Brain pericyte (primary cell): ENCODE measurements around the gene GRIK4.

ENCODE experiments used
- DNase-seq: peaks from one replicate; pipeline ENCODE4 v3.0.0-alpha.2; 2012; ENCODE audit warnings: low read depth, low spot score

Gene GRIK4

DNA sequence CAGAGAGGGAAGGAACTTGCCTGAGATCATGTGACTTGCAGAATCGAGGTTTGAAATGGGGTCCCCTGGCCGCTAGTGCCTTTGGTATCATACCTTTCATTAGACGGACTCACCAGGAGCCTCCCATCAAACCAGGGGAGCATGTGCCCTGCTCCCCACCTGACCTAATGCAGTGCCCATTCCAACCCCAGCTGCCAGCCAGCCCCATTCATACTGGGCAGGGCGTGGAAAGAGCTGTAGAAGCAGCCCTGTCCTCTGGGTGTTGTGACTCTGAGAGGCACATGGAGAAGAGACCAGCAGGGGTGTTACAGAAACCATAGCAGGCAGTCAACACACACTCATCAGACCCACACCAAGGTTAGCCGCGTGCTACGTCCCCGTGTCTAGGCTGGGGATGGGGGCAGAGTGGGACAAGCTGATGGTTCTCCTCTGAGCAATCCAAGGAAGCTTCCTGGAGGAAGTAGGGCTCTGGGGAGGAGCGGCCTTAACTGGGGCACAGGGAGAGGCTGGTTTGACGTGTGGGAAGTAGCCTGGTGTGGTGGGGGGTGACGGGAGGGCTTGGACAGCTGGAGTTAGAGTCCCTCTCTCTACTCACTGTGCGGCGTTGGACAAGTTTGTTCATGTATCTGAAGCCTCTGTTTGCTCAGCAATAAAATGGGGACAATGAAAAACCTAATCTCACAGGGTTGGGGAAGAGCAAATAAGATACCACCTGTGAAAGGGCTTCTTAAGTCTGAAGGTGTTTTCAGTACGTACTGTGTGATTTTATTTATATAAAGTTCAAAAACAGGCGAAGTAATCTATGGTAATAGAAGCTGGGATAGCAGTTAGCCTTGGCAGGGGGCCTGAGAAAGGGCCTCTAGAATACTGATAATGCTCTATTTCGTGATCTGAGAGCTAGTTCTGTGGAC lies 14.0 kb downstream of the GRIK4 start:
- DNase-seq: no peak

DNA sequence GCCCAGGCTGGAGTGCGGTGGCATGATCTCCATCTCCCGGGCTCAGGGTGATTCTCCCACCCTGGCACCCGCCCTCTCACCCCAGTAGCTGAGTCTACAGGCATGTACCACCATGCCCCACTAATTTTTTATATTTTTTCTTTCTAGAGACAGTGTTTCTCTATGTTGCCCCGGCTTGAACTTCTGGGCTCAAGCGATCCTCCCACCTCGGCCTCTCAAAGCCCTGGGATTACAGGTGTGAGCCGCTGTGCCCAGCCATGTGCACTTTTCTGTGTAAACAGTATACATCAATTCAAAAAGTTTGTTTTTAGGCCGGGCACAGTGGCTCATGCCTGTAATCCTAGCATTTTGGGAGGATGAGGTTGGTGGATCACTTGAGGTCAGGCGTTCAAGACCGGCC lies 14.7 kb downstream of the GRIK4 start:
- DNase-seq: no peak

DNA sequence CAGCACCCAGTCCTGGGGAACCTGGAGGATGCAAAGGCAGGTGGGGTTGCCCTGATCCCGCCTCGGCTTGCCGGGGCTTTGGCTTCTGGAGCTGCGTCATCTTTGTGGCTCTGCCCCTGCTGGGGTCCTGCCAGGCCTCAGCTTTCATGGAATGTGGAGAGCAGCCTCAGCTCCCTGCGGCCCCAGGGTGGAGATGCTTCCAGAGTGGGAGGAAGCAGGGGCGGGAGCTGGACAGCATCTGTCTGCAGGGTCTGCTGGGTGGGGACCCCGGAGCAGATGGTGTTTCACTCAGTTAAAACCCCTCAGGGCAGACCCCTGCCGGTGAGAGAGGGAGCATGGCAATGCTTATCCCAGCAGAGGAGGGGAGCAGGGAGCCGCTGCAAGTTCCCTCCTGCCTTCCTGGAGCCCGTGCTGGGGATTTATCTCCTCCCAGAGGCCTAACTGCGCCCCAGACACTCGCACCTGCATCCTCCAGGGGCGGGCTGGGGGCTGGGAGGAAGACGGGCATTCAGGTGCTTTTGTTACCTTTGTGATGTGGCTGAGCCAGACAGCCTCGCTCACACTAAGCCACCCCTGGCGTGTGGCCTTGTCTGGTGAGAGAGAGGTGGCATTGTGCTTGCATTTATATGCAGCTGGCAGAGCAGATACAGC lies 15.7 kb downstream of the GRIK4 start:
- DNase-seq: no peak

DNA sequence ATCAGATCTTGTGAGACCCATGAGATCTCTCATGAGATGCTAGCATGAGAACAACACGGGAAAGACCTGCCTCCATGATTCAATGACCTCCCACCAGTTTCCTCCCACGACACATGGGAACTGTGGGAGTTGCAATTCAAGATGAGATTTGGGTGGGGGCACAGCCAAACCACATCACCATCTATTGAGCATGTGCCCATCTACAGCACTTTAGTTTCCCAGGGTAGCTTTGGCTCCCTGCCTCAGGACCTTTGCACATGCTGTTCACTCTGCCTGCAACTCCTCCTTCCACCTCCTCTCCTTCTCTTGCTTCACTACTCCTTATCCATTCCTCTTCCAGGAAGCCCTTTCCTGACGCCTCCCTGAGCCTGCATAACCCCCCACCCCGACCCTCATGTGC lies 17.2 kb downstream of the GRIK4 start:
- no peak for DNase-seq

DNA sequence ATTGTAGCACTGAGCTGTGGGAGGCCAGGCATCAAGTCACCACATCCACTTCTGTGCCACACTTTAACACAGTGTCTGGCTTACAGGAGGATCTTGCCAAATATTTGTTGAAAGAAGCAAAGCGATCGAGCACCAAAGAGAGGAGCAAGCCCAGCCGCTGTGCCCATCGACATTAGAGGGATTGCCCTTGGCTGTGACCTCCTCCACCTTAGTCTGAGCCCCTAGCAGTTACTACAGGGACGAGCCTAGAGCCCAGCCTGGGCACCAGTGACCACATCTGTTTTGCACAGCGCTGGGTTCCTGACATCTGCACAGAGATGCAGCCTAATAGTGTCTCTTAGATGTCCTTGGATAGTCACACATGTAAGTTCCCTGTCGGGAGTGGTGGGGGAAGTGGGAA lies 17.7 kb downstream of the GRIK4 start:
- no peak for DNase-seq

DNA sequence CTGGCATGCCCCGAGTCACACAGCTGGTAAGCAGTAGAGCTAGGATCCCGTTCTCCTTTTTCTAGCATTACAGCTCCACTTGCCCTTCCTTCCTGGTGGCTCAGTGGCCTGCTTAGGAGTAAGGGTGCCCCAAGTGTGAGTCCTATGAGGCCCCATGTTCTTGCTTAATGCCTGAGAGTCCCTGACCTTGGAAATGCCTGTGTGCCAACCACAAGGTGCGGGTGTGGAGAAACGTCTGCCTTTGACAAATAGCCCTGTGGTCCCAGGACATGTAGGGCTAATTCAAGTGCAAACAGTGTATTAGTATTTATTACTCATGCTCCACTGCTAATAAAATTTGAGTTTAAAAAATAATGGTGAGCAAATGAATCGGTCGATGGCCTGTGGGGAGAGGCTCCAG lies 18.4 kb downstream of the GRIK4 start:
- no peak for DNase-seq

DNA sequence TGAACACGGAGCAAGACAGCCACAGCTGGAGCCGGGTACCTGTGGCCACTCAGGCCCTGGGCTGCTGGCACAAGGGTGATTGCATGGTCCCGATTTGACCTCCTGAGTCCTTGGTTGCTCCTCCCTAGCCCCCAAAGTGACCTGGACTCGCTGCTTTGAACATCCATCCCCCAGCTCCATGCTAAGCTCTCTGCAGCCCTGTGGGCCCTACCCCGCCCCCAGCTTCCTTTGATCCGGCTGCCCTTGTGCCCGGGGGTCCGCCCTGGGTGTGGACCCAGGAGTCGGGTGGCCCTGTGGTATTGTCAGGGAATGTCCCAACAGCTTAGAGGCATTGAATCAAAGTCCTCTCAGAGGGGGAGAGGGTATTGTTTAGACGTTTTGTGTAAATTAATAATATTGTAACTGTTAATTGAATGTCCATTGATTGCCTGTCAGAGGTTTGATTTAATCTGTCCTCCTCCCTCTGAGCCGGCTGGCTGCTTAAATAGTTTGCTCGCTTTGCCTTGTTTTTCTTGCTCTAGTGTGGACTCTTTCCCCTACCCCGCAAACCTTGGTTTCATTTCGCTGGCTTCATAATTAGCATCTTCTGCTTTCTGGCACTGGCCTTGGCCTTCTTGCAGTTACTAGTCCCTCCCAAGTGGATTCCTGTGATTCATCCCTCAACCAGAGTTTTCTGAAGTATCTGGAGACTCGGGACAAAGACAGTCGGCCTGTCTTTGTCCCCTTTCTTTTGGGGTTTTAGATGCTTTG lies 20.7 kb downstream of the GRIK4 start:
- DNase-seq: no peak

DNA sequence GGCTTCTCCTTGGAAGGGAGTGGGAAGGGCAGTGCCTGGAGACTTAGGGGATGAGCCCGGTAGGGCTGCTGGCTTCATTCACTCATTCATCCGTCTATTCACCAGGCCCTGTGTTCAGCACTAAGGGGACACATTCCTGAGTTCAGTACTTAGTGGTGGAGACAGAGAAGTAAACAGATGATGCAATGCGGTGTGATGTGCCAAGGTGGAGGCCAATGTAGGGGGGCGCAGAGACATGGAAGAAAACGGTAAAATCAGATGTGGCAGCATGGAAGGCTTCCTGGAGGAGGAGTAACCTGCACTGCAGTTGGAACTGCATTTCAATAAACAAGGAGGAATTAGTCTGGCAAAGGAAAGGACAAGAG lies 21.3 kb downstream of the GRIK4 start:
- DNase-seq: no peak

DNA sequence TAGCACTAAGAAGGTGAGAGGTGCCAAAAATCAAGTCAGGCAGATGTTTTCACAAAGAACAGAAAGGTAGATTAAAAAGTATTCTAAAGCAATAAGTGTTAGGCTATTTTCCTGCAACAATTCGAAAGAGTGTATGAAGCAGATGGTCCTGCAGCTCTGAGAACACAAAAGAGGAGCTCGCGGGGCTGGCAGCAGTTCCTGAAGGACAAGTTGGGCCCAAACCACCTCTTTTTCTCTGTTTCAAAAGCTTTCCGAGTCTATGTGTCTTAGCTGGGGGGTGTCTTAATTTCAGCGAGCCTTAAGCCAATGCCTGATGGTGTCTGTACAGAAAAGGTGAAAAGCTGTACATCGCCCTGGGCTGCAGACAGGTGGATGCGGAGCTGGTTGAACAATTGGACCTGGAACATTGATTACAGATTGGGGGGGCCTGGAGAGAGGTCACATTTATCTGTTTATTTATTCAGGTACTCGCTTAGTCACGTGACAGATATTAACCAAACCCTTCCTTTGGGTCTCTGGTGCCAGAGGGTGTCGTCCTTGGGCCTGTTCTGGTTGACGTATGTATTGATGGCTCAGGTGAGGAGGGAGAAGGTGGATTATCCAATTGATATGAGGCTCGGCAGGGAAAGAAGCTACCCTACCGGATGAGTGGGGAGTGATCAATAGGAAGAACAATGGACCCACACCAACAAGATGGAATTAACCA lies 24.7 kb downstream of the GRIK4 start:
- no peak for DNase-seq

DNA sequence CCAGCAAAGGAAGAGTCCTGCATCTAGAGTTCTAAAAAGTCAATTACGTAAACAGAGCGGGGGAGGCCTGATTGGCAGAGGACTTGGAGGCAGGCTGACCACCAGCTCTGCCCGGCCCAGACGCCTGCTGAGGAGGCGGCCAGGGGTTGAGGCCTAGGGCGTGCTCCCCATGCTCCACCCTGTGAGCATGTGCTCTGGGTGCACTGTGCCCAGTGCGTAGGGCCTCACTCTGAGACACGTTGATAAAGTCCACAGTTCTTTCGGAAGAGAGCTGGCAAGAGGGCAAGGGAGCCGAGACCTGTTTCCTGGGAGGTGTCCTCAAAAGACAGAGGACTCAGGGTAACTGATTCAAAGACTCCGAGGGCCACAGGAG lies 25.2 kb downstream of the GRIK4 start:
- DNase-seq: no peak

DNA sequence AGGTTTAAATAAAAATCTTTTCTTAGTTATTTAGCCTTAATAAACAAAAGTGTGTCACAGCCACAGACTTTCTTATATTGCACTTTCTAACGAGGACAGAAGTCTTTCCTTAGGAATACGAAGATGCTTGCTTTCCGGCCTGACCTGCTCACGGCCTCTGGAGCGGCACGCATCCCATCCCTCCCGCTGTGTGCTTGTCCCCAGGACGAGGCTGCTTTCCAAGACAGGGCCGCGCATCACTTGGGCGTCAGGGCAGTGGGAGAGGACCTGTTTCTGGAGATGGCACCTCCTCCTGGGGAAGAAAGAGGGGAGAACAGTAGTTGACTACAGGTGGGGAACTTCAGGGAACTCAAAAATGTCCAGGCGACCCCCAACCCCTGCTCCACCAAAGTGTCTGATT lies 26.4 kb downstream of the GRIK4 start:
- DNase-seq: no peak

DNA sequence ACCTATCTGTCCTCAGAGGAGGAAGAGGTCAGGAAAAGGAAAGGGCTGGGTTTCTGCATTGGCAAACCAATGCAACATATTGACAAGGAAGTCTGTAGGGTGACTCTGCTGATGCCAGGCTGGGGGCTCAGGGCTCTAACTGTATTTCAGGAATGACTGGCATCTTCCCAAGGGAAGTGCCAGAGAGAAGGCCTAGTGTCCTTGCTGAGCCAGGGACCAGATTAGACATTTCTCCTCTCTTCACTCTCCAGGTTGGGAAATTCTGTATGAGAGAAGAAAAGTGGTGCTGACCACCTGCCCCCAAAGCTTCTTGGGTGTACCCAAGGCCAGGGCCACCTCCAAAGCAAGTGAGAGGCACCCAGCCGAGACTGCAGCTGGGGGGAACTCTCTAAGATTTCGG lies 27.2 kb downstream of the GRIK4 start:
- DNase-seq: no peak

DNA sequence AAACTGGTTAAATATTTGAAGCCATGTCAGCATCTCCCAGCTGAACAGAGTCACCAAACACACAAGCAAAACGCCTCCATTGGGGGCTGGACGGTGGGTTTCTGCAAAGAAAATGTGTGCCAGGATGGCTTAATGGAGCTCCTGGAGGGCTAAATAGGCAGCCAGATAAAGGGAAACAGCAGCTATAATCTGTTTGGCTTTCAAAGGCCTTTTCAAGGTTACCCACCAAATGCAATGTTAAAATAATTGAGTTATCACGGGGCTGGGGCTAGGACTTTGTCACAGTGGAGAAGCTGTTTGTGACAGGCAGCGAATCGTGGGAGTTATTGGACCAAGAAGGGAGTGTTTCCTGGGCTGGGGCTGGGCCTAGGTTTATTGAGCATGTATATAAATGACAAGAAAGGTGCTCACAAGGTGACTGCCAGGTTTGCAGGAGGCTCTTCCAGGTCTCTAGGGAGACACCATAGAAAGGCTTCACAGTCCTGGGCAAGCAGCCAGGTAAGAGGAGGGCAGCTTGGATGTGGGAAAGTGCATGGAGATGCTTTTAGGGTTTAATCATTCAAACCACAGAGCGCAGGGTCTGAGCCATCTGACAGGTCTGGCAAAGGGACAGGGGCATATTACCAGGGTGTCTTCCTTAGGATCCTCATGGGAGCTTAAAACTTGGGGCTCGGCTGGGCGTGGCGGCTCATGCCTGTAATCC lies 28.3 kb downstream of the GRIK4 start:
- DNase-seq: no peak

DNA sequence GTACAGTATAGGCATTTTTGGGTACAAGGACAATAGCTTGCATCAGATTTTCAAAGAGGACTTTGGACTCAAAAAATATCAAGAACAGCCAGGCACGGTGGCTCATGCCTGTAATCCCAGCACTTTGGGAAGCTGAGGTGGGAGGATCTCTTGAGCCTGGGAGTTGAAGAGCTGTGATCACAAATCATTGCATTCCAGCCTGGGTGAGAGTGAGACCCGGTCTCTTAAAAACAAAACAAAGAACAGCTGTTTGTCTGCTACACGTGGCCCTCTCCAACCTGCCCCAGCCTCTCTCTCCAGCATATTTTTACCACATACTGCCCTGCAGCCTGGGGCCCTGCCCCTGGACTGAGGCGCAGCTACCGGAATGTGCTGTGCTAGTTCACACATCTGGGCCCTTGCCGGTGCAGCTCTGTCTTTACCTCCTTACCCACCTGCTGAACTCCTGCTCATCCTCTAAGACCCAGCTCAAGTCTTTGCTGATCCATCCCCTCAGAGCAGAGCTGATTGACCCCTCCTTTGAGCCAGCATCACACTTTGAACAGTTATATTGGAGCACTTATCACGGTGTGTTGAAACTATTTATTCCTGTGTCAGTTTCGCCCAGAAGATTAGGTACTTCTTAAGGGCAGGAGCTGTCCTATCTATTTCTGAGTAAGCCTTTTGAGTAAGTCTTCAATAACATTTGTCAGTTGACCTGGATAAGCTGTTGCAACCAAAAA lies 29.4 kb downstream of the GRIK4 start:
- no peak for DNase-seq

DNA sequence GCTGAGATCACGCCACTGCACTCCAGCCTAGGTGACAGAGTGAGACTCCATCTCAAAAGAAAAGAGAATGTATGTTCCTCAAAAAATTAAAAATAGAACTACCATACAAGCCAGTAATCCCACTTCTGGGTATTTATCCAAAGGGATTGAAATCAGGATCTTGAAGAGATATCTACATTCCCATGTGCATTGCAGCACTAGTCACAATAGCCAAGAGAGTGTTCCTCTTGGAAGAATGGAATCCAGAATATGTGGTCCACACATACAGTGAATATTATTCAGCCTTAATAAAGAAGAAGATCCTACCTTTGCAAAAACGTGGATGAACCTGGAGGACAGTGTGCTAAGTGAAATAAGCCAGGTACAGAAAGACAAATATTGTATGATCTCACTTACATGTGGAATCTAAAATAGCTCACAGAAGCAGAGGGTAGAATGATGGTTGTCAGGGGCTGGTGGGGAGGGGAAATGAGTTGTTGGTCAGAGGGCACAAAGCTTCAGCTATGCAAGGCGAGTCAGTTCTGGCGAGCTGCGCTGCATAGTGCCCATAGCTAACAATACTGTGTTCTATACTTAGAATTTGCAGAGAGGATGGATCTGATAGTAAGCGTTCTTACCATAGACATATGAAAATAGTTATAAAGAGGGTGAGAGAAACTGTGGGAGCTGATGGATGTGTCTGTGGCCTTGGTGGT lies 32.1 kb downstream of the GRIK4 start:
- no peak for DNase-seq

DNA sequence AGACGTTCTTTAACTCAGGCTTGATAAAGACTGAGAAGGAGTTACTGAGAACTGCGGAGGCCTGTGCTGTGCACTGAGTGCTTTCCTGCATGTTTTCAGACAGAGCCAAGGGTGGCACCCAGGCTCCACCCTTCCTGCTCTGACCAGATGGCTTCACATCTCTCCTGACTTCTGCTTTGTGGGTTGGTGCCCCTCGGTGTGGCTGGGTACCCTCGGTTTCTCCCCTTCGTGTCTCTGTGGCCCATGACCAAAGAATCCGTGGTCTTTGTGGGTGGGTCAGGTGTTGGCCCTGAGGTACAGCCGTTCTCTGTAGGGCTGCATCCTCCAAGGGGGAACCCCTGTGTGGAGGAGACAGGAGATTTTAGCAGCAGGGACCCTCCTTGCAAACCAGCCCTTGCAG lies 34.3 kb downstream of the GRIK4 start:
- no peak for DNase-seq

DNA sequence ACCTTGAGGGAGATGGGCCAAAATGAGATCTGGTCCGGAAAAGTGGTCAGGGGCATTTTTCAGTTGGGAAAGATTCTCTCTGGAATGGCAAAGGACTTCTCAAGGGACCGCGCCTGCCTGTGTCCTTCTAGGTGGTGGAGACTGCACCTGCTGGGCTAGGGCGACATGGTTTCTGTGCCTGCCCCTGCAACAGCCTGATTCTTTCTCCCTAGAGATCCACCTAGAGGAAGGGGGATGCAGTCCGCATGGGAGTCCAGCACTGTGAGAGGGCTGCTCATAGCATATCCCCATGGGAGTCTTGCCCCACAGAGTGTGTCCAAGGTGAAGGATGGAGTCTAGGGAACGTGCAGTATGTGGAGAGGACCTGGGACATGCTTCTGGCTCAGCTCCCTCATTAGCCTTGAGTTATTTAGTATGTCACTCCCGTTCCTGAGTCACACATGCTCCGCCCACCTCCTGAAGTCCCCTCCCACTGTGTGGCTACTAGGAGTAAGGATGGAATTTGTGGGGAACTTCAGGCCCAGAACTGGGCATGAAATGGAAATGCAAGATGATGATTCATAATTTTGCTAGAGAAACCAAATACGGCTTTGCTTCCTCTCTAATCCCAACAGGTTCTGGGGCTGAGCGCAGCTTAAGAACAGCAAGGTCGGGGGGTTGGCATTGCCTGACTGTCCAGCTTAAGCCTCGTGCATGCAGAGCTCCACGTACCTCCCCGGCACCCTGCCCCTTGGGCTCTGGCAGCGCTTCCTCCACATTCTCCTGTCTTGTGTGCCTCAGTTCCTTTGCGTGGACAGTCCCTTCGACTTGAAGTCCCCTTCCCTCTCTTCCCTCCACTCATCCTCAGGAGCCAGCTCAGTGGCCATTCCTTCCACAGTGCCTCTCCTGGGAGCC lies 35.0 kb downstream of the GRIK4 start:
- DNase-seq: no peak

DNA sequence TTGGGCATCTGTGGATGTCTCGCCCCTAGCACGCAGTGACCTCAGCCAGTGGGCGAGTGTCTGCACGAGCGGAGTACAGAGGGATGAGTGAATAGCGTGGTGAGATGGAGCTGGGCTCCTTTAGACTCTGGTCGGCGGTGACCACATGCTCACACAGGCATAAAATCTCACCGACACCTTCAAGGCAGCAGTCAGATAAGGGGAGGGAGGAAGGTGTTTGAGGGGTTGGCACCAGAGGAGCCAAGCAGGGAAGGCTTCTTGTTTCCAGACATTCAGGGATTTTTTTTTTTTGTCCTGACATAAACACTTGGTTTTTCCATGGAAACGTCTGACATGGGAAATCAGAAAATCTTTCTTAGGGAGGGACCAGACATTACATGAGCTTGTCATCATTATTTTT lies 35.8 kb downstream of the GRIK4 start:
- no peak for DNase-seq
